HFF-Myc (cell line): ENCODE measurements around the gene DPT.
"Not testable (repeated sequence)": the region's sequence is repeated elsewhere in the genome, so short reads cannot be mapped to it uniquely, and the experiment has no call there.

ENCODE experiments used
- DNase-seq: peaks from one replicate; pipeline ENCODE4 v3.0.0-alpha.2; 2011; ENCODE audit warnings: low read depth; ENCODE audit errors: extremely low read depth
- H3K4me3 ChIP-seq: replicated peaks from 2 replicates; pipeline ENCODE4 v1.5.1; 2011; ENCODE audit warnings: low read depth, mild to moderate bottlenecking, control low read depth, low read length
- CTCF ChIP-seq: IDR thresholded peaks from 2 replicates; pipeline ENCODE4 v1.5.1; 2012; ENCODE audit warnings: mild to moderate bottlenecking, low read depth, low read length, control low read depth; ENCODE audit errors: missing control alignments

DPT gene

GRCh38 chr1:168728473-168729404 is at the start of gene DPT:
TSS of gene DPT (minus strand) at chr1:168729206. CDS start at chr1:168729174, 32 bp downstream.
- H3K4me3 ChIP-seq = peak within 1 kb of the TSS; percentile 45
- no peak for TF ChIP-seq CTCF
- peak; percentile 90 for DNase-seq

- no peak for DNase-seq
- no peak for TF ChIP-seq CTCF
- H3K4me3 ChIP-seq = no peak overlapping the region
These were observed 46.4 kb upstream of the DPT start for GRCh38 chr1:168775366-168775765.

GRCh38 chr1:168774241-168774640 is 45.2 kb upstream of the DPT start:
- no peak for DNase-seq
- H3K4me3 ChIP-seq = no peak overlapping the region
- TF ChIP-seq CTCF = no peak

GRCh38 chr1:168772428-168773060 is 43.5 kb upstream of the DPT start:
- DNase-seq = no peak
- TF ChIP-seq CTCF = no peak
- H3K4me3 ChIP-seq = no peak overlapping the region

GRCh38 chr1:168771104-168771630 is 42.2 kb upstream of the DPT start:
- no peak for DNase-seq
- no peak for TF ChIP-seq CTCF
- no peak overlapping the region for H3K4me3 ChIP-seq

- H3K4me3 ChIP-seq, DNase-seq: not testable (repeated sequence)
These were observed 40.9 kb upstream of the DPT start for GRCh38 chr1:168769893-168770292.
